Lower leg skin (tissue), 3 donors: ENCODE results near the gene HOXC10.

Experiments used
- POLR2A ChIP-seq, 2 donors: fragments of 450-650 bp; IDR thresholded peaks; one replicate each; pipeline ENCODE4 v1.6.1; 2016 to 2017; ENCODE audit warnings: antibody characterized with exemption in 2 of 2, mild to moderate bottlenecking in 1 of 2, moderate library complexity in 1 of 2
- TF ChIP-seq, protein P1 (sequence below), 3 donors: fragments of 450-650 bp; IDR thresholded peaks; one replicate each; pipeline ENCODE4 v1.5.1; 2016; ENCODE audit warnings: antibody characterized with exemption in 3 of 3, mild to moderate bottlenecking in 3 of 3, moderate library complexity in 2 of 3

DNA sequence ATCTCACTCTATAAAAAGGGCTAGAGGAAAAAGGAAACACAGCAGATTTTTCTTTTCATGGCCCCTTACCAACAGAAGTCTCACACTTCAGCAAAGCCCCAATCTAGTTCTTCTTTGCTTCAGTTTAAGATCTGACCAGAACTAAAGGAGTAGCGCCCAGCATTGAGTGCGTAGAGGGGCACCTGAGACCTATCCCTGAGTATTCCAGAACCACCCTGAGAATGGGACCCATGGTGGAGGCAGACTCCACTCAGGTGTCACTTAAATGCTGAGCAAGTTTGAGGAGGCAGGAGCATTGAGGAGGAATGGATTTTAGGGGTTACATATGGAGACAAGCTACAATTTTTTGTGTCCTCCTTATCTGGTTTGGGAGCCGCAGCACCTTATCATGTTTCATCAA is 13.8 kb upstream of the HOXC10 start:
- TF ChIP-seq, protein P1, sequence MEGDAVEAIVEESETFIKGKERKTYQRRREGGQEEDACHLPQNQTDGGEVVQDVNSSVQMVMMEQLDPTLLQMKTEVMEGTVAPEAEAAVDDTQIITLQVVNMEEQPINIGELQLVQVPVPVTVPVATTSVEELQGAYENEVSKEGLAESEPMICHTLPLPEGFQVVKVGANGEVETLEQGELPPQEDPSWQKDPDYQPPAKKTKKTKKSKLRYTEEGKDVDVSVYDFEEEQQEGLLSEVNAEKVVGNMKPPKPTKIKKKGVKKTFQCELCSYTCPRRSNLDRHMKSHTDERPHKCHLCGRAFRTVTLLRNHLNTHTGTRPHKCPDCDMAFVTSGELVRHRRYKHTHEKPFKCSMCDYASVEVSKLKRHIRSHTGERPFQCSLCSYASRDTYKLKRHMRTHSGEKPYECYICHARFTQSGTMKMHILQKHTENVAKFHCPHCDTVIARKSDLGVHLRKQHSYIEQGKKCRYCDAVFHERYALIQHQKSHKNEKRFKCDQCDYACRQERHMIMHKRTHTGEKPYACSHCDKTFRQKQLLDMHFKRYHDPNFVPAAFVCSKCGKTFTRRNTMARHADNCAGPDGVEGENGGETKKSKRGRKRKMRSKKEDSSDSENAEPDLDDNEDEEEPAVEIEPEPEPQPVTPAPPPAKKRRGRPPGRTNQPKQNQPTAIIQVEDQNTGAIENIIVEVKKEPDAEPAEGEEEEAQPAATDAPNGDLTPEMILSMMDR (IDR thresholded peaks at IDR 0.05) = no peak
- TF ChIP-seq POLR2A (IDR thresholded peaks at IDR 0.05) = no peak
